ENCODE measurements around the gene WDR49.

WDR49 gene

GRCh38 chr3:167694121-167694520 lies 40.4 kb upstream of the WDR49 start:
- Histone ChIP-seq H2AFZ (ENCODE audit: low read depth, low read length, severe bottlenecking) (no peak overlapping the region), H3K9ac (ENCODE audit: low read length) (no peak overlapping the region), H3F3A (ENCODE audit: insufficient read depth) (no peaks in the 10 kb centered on the region), H3K36me3 (ENCODE audit: low read length) (peaks cover 33% of the 10 kb centered on the region), H3K9me3 (ENCODE audit: insufficient read depth, low read length) (no peaks in the 10 kb centered on the region), H3K27me3 (ENCODE audit: low read length) (no peaks in the 10 kb centered on the region), H3K4me2 (ENCODE audit: low read depth, low read length, poor library complexity, severe bottlenecking) (no peak overlapping the region), H4K20me1 (ENCODE audit: low read depth, low read length) (no peaks in the 10 kb centered on the region), H3K79me2 (ENCODE audit: insufficient read depth, low read length) (no peaks in the 10 kb centered on the region), H3K27ac (ENCODE audit: low read depth, low read length) (no peak overlapping the region), H3K9me2 (replicated peaks; ENCODE audit: insufficient read depth, low read length) (no peaks in the 10 kb centered on the region), H3K4me3 (ENCODE audit: insufficient read depth, low read length, poor library complexity, severe bottlenecking) (no peak overlapping the region)
- TF ChIP-seq CTCF (IDR thresholded peaks at IDR 0.05; ENCODE audit: insufficient read depth, low read length, poor library complexity, severe bottlenecking) = no peak
- no peak for TF ChIP-seq EZH2phosphoT487 (conservative IDR thresholded peaks at IDR 0.05; ENCODE audit: low read length)

GRCh38 chr3:167691366-167691765 lies 37.6 kb upstream of the WDR49 start:
- Histone ChIP-seq H3K9ac (ENCODE audit: low read length) (no peak overlapping the region), H3K4me3 (ENCODE audit: insufficient read depth, low read length, poor library complexity, severe bottlenecking) (no peak overlapping the region), H3K27ac (ENCODE audit: low read depth, low read length) (peak overlapping the region; percentile 25; the same call in 1 of the 2 replicates), H3F3A (ENCODE audit: insufficient read depth) (peaks cover 6% of the 10 kb centered on the region), H3K36me3 (ENCODE audit: low read length) (peaks cover 33% of the 10 kb centered on the region), H2AFZ (ENCODE audit: low read depth, low read length, severe bottlenecking) (no peak overlapping the region), H4K20me1 (ENCODE audit: low read depth, low read length) (no peaks in the 10 kb centered on the region), H3K9me2 (replicated peaks; ENCODE audit: insufficient read depth, low read length) (no peaks in the 10 kb centered on the region), H3K4me2 (ENCODE audit: low read depth, low read length, poor library complexity, severe bottlenecking) (peak overlapping the region; percentile 30), H3K27me3 (ENCODE audit: low read length) (no peaks in the 10 kb centered on the region), H3K9me3 (ENCODE audit: insufficient read depth, low read length) (no peaks in the 10 kb centered on the region), H3K79me2 (ENCODE audit: insufficient read depth, low read length) (no peaks in the 10 kb centered on the region)
- no peak for TF ChIP-seq CTCF (IDR thresholded peaks at IDR 0.05; ENCODE audit: insufficient read depth, low read length, poor library complexity, severe bottlenecking)
- no peak for TF ChIP-seq EZH2phosphoT487 (conservative IDR thresholded peaks at IDR 0.05; ENCODE audit: low read length)

- Histone ChIP-seq H3K9ac (ENCODE audit: low read length) (no peak overlapping the region), H2AFZ (ENCODE audit: low read depth, low read length, severe bottlenecking) (no peak overlapping the region), H3K36me3 (ENCODE audit: low read length) (peaks cover 46% of the 10 kb centered on the region)
Observed at GRCh38 chr3:167684388-167684993, 30.7 kb upstream of the WDR49 start.

More at GRCh38 chr3:167684388-167684993, 30.7 kb upstream of the WDR49 start:
- no peaks in the 10 kb centered on the region for H3K9me3 ChIP-seq (ENCODE audit: insufficient read depth, low read length)
- no peak overlapping the region for H3K27ac ChIP-seq (ENCODE audit: low read depth, low read length)
- no peaks in the 10 kb centered on the region for H4K20me1 ChIP-seq (ENCODE audit: low read depth, low read length)
- H3K4me3 ChIP-seq (ENCODE audit: insufficient read depth, low read length, poor library complexity, severe bottlenecking) = no peak overlapping the region
- no peaks in the 10 kb centered on the region for H3K27me3 ChIP-seq (ENCODE audit: low read length)
- H3F3A ChIP-seq (ENCODE audit: insufficient read depth) = peaks cover 10% of the 10 kb centered on the region
- no peaks in the 10 kb centered on the region for H3K79me2 ChIP-seq (ENCODE audit: insufficient read depth, low read length)
- no peak overlapping the region for H3K4me2 ChIP-seq (ENCODE audit: low read depth, low read length, poor library complexity, severe bottlenecking)
- no peaks in the 10 kb centered on the region for H3K9me2 ChIP-seq (replicated peaks; ENCODE audit: insufficient read depth, low read length)
- no peak for TF ChIP-seq EZH2phosphoT487 (conservative IDR thresholded peaks at IDR 0.05; ENCODE audit: low read length)
- TF ChIP-seq CTCF (IDR thresholded peaks at IDR 0.05; ENCODE audit: insufficient read depth, low read length, poor library complexity, severe bottlenecking) = peak; percentile 88
